Measurements from ENCODE around the gene WNK4. TPM values are rescaled to one million over a fixed set of nuclear protein-coding genes. Genes with fewer than 3 reads are reported as not detected.
"Not testable (repeated sequence)": the region's sequence is repeated elsewhere in the genome, so short reads cannot be mapped to it uniquely, and the experiment has no call there.

The WNK4 gene
- total RNA-seq (1 to 10 TPM in 1 of 9 donors, not detected in 8; 1.2 TPM), polyA plus RNA-seq (not detected)
- long read RNA-seq, donor 1: 0 reads
- long read RNA-seq, donor 2: 0 reads
- long read RNA-seq, donor 3: 0 reads

GRCh38 chr17:42779936-42780850 lies at the start of gene WNK4:
TSS of gene WNK4 (plus strand) at chr17:42780610. CDS start at chr17:42780699, 89 bp downstream.
- TF ChIP-seq POLR2A (IDR thresholded peaks at IDR 0.05) (no peak), CTCF (IDR thresholded peaks at IDR 0.05) (no peak)
- intact Hi-C loops (cut with DNase I): loop anchor here in 1 of 10 donors (10.0 kb wide), 1 partner anchor 45 kb away; the partner anchor contains the start of gene BECN1
- Histone ChIP-seq H3K27me3 (peaks cover 23 to 55% (median 46%) of the 10 kb centered on the region in 9 donors), H3K36me3 (peaks cover 0 to 46% (median 44%) of the 10 kb centered on the region in 9 donors), H3K4me3 (peak within 1 kb of the TSS; percentile 16 to 53 (median 36)), H3K4me1 (peaks cover 0 to 30% (median 12%) of the 10 kb centered on the region in 12 donors), H3K9me3 (no peaks in the 10 kb centered on the region), H3K27ac (no peak within 1 kb of the TSS)
- DNase-seq: no peak
- ATAC-seq: peak in 2 of 4 donors; percentile 39 to 51
- WGBS, 4 donors: 5 to 13% (median 7%) methylated on average over 28 to 65 of the region's 65 CpGs

GRCh38 chr17:42740699-42741098 lies 39.7 kb upstream of the WNK4 start:
- DNase-seq (no peak), ATAC-seq (no peak)
- TF ChIP-seq POLR2A (IDR thresholded peaks at IDR 0.05) (no peak), CTCF (IDR thresholded peaks at IDR 0.05) (no peak)
- no peaks in the 10 kb centered on the region for H3K9me3 ChIP-seq
- H3K27ac ChIP-seq: no peak overlapping the region
- H3K4me3 ChIP-seq: no peak overlapping the region
- peaks cover 0 to 34% (median 24%) of the 10 kb centered on the region in 12 donors for H3K4me1 ChIP-seq
- peaks cover 0 to 13% (median 3%) of the 10 kb centered on the region in 9 donors for H3K36me3 ChIP-seq
- whole genome bisulfite sequencing, 4 donors: 85 to 94% (median 92%) methylated on average over 1 of the region's 1 CpG
- H3K27me3 ChIP-seq: no peaks in the 10 kb centered on the region
- intact Hi-C loops (cut with DNase I): loop anchor here in 1 of 10 donors (10.0 kb wide), 1 partner anchor 84 kb away; the partner anchor contains the start of gene BECN1

GRCh38 chr17:42742916-42743315 lies 37.5 kb upstream of the WNK4 start:
- not testable (repeated sequence) for H3K4me3 ChIP-seq, H3K36me3 ChIP-seq, DNase-seq, H3K27me3 ChIP-seq, H3K27ac ChIP-seq, H3K9me3 ChIP-seq, ATAC-seq
- H3K4me1 ChIP-seq: peaks cover 0 to 29% (median 21%) of the 10 kb centered on the region in 12 donors
- 95 to 98% (median 96%) methylated on average over 11 of the region's 11 CpGs for WGBS, 4 donors
- intact Hi-C loops (cut with DNase I): loop anchor here in 1 of 10 donors (10.0 kb wide), 1 partner anchor 82 kb away; the partner anchor contains the start of gene BECN1

- peak overlapping the region; percentile 61 to 94 (median 80) for H3K4me3 ChIP-seq
- TF ChIP-seq POLR2A (IDR thresholded peaks at IDR 0.05): no peak
- TF ChIP-seq CTCF (IDR thresholded peaks at IDR 0.05): no peak
- H3K27me3 ChIP-seq: no peaks in the 10 kb centered on the region
- peak overlapping the region; percentile 83 to 99 (median 92) for H3K27ac ChIP-seq
- H3K9me3 ChIP-seq: no peaks in the 10 kb centered on the region
- ATAC-seq (no peak), DNase-seq (no peak)
- WGBS, 4 donors: 33 to 45% (median 37%) methylated on average over 10 of the region's 10 CpGs
- intact Hi-C loops (cut with DNase I): loop anchor here in 3 of 10 donors (1.0 to 10.0 kb wide), 3 partner anchors 19 to 81 kb away; partner anchors contain the start of gene BECN1 (in 1 of the 3)
- peaks cover 0 to 9% (median 0%) of the 10 kb centered on the region in 9 donors for H3K36me3 ChIP-seq
- peaks cover 0 to 37% (median 29%) of the 10 kb centered on the region in 12 donors for H3K4me1 ChIP-seq
Measured at GRCh38 chr17:42743595-42744282, 36.7 kb upstream of the WNK4 start.

Data from heart left ventricle (tissue), 16 donors.